GM12878 (cell line): ENCODE data around the gene RPRD1A.

Experiments used
- JUNB ChIP-seq: IDR thresholded peaks from 2 replicates; pipeline ENCODE4 v1.6.1; 2016; ENCODE audit warnings: antibody characterized with exemption, mild to moderate bottlenecking
- POLR2A ChIP-seq: IDR thresholded peaks from 2 replicates; pipeline ENCODE4 v1.6.1; 2011; ENCODE audit warnings: low read depth, mild to moderate bottlenecking, low read length
- TF ChIP-seq, protein P1 (sequence below): IDR thresholded peaks from 2 replicates; pipeline ENCODE4 v1.6.1; 2012; ENCODE audit warnings: mild to moderate bottlenecking, low read depth, low read length

GRCh38 chr18:36114251-36114650 is 46.9 kb upstream of the RPRD1A start:
- TF ChIP-seq POLR2A = no peak
- TF ChIP-seq, protein P1, sequence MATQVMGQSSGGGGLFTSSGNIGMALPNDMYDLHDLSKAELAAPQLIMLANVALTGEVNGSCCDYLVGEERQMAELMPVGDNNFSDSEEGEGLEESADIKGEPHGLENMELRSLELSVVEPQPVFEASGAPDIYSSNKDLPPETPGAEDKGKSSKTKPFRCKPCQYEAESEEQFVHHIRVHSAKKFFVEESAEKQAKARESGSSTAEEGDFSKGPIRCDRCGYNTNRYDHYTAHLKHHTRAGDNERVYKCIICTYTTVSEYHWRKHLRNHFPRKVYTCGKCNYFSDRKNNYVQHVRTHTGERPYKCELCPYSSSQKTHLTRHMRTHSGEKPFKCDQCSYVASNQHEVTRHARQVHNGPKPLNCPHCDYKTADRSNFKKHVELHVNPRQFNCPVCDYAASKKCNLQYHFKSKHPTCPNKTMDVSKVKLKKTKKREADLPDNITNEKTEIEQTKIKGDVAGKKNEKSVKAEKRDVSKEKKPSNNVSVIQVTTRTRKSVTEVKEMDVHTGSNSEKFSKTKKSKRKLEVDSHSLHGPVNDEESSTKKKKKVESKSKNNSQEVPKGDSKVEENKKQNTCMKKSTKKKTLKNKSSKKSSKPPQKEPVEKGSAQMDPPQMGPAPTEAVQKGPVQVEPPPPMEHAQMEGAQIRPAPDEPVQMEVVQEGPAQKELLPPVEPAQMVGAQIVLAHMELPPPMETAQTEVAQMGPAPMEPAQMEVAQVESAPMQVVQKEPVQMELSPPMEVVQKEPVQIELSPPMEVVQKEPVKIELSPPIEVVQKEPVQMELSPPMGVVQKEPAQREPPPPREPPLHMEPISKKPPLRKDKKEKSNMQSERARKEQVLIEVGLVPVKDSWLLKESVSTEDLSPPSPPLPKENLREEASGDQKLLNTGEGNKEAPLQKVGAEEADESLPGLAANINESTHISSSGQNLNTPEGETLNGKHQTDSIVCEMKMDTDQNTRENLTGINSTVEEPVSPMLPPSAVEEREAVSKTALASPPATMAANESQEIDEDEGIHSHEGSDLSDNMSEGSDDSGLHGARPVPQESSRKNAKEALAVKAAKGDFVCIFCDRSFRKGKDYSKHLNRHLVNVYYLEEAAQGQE = no peak
- TF ChIP-seq JUNB = no peak
